ENCODE data around the gene WRAP73.

WRAP73 gene

DNA sequence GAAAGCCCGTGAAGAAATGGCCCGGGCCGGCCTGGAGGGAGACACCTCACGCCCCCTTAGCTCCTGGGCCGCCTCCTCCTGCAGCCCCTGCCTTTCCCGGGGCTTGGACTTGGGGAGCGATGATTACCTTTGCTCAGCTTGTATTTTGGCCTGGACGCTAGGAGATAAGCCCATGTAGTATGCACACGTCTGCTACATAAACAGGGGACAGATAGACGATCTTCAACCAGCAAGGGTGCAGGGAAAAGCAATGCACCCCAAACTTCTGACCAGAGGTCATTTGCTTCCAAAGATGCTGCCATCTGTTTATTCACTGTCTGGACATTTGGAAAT, 3.3 kb upstream of the WRAP73 start:
- TF ChIP-seq, protein P1, sequence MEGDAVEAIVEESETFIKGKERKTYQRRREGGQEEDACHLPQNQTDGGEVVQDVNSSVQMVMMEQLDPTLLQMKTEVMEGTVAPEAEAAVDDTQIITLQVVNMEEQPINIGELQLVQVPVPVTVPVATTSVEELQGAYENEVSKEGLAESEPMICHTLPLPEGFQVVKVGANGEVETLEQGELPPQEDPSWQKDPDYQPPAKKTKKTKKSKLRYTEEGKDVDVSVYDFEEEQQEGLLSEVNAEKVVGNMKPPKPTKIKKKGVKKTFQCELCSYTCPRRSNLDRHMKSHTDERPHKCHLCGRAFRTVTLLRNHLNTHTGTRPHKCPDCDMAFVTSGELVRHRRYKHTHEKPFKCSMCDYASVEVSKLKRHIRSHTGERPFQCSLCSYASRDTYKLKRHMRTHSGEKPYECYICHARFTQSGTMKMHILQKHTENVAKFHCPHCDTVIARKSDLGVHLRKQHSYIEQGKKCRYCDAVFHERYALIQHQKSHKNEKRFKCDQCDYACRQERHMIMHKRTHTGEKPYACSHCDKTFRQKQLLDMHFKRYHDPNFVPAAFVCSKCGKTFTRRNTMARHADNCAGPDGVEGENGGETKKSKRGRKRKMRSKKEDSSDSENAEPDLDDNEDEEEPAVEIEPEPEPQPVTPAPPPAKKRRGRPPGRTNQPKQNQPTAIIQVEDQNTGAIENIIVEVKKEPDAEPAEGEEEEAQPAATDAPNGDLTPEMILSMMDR (conservative IDR thresholded peaks at IDR 0.05; ENCODE audit: low read depth, low read length), result no peak
- DNase-seq (ENCODE audit: low read depth), result no peak
- no peak overlapping the region for H3K4me3 ChIP-seq (ENCODE audit: low read depth, low read length)

DNA sequence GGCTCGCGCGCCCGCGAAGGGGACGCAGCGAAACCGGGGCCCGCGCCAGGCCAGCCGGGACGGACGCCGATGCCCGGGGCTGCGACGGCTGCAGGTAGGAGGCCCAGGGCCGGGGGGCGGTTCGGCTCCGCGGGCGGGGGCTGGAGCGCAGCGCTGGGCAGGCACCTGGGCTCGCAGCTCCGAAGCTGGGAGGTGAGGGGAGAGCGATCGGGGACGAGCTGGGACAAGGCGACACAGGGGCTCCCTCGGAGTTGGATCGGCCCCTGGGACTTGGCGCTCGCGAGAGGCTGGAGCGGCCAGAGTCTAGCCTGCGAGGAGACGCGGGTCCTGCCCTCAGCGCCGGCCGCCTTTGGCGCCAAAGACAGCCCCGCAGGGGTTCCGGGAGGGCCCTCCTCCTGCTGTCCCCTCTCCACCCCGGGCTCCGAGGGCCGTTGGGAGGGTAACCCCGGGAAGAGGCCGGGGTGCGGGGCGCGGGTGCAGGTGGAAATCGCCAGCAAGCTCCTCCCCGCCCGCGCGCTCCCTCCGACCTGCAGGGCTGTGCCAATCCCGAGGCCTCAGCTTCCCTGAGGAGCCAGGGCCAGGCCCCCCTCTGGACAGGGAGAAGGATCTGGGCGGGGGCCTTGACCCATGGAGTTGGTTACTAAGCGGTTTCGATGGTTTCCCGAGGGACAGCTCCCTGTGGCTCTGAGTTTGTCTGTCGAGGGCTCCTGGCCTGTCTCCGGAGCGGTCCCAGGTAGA, 2.8 kb upstream of the WRAP73 start:
- no peak for DNase-seq (ENCODE audit: low read depth)
- TF ChIP-seq, protein P1 (conservative IDR thresholded peaks at IDR 0.05; ENCODE audit: low read depth, low read length), result no peak
- no peak overlapping the region for H3K4me3 ChIP-seq (ENCODE audit: low read depth, low read length)

DNA sequence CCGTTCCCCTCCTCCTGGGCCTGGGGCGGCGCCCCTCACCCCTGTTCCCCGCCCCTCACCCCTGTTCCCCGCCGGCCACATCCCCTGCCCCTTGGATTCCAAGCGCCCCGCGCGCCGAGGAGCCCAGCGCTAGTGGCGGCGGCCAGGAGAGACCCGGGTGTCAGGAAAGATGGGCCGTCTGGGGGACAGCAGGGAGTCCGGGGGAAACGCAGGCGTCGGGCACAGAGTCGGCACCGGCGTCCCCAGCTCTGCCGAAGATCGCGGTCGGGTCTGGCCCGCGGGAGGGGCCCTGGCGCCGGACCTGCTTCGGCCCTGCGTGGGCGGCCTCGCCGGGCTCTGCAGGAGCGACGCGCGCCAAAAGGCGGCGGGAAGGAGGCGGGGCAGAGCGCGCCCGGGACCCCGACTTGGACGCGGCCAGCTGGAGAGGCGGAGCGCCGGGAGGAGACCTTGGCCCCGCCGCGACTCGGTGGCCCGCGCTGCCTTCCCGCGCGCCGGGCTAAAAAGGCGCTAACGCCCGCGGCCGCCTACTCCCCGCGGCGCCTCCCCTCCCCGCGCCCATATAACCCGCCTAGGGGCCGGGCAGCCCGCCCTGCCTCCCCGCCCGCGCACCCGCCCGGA, 2.1 kb upstream of the WRAP73 start, which contains the start of gene TP73:
Gene TP73 (plus strand): TSS at position 587 of the 618 bp plus-strand sequence. CDS start 29,850 bp downstream, outside the sequence.
- TF ChIP-seq, protein P1 (conservative IDR thresholded peaks at IDR 0.05; ENCODE audit: low read depth, low read length), result no peak
- DNase-seq (ENCODE audit: low read depth), result no peak
- H3K4me3 ChIP-seq (ENCODE audit: low read depth, low read length), result no peak within 1 kb of the TSS

DNA sequence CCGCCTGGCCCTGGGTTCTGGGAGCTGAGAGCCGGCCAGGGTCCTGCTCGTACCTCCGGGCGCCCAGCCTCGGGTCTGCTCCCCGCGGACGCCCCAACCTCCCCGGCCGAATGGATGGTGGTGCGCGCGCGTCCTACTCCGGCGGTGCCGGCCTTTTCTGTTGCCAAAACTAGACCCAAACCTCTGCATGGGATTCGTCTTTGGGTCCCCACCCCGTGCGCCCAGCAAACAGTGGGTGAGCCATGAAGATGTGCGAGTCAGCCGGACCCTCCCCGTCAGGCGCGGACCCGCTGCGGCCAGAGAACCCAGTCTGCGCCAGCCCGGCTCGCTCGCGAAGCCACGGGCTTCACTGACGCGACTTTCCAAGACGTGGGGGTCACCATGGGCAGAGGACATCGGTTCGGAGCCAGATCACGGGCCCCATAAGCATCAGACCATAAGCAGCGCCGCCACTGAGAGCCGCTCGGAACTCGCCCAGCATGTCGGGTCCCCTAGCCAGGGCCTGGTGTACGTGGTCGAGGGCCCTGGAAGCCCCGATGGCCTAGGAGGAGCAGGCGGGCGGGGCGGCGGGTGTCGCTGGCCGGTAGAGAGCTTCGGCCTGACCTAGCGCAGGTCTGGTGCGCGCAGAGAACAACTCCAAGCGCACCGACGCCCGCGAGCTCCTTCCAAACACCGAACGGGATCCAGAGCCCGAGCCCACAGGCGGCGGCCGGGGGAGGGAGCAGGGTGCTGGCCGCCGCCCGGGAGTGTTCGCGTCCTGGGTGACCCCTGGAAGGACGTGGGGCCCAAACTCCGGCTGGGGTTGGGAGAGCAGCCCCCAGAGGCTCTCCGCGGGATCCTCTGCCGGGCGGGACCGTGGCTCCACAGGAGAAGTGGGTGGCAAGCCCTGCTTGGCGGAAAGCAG, 1.4 kb upstream of the WRAP73 start:
- TF ChIP-seq, protein P1 (conservative IDR thresholded peaks at IDR 0.05; ENCODE audit: low read depth, low read length), result no peak
- no peak for DNase-seq (ENCODE audit: low read depth)
- no peak overlapping the region for H3K4me3 ChIP-seq (ENCODE audit: low read depth, low read length)

DNA sequence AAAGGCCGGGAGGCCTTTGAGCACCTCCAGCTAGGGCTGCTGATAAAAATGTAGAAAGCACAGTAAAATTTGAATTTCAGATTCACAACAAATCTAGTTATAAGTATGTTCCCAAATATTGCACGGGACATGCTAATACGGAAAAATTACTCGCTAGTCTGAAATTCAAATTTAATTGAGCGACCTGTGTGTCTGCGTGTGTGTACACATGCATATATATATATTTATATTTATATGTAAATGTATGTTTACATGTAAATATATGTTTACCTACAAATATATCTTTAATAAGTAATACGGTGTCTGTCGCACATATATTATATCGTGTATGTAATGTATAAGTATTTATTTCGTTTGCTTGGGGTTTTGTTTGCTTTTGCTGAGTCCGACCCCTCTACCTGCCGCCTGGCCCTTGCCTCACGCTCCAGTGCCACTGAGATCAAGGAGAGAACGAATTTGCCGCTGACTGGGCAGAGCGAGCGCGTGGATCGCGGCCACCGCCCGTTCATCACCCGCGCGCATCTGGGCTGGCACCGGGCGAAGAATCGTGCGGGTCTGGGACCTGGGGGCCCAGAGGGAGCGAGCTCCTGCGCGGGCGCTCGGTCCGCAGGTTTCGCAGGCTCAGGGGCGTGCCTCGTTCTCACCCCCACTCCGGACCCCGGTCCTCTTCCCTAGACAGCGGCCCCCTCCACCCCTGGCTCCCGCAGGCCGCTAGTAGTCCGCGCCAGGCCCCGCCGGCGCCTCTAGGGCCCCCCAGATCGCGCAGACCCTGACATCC, 534 bp upstream of the WRAP73 start:
- TF ChIP-seq, protein P1 (conservative IDR thresholded peaks at IDR 0.05; ENCODE audit: low read depth, low read length), result no peak
- peak overlapping the region; percentile 83 for H3K4me3 ChIP-seq (ENCODE audit: low read depth, low read length)
- DNase-seq (ENCODE audit: low read depth), result no peak

DNA sequence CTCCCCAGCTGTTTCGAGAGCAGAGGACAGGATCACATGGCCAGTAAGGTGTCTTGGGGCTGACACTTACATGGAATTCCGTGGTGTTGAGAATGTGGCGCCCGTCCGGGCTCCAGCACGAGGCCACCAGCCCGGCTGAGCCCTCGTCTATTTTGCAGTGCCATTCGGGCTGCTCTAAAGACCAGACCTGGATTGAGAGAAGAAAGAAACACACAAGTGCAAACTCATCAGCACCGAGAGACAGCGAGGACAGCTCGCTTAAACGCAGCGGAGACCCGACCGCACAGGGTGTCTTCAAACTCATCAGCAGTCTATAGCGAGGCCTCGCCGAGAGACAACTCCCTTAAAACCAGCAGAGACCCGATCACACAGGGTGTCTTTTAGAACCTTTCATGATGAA, 3.3 kb downstream of the WRAP73 start:
- no peak overlapping the region for H3K4me3 ChIP-seq (ENCODE audit: low read depth, low read length)
- TF ChIP-seq, protein P1 (conservative IDR thresholded peaks at IDR 0.05; ENCODE audit: low read depth, low read length), result no peak
- DNase-seq (ENCODE audit: low read depth), result no peak

Data from choroid plexus epithelial cell (primary cell).